ENCODE data around the gene CCT8.

Gene CCT8

DNA sequence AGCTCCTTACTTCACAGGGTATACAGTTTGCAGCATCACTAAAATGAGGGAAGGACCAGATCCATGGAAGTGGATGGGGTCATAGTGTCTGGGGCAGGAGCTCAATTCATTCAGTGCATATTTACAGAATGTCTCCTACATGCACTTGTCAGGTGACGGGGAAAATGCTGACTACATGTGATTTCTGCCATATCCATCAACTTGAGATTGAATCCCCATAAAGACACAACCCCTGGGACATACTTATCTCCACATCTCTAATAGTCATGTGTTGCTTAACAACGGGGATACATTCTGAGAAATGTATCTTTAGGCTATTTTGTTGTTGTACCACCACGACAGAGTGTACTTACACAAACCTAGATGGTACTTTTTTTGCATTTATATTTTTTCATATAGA is 66.3 kb downstream of the CCT8 start:
- no peak for ATAC-seq

More for the DNA sequence above, 66.3 kb downstream of the CCT8 start:
- TF ChIP-seq RARB (CRISPR knock-in tag; IDR thresholded peaks at IDR 0.05) (no peak), TCF4 (CRISPR knock-in tag; IDR thresholded peaks at IDR 0.05; ENCODE audit: borderline replicate concordance) (no peak), ARNTL (CRISPR knock-in tag; IDR thresholded peaks at IDR 0.05; ENCODE audit: borderline replicate concordance, low read depth) (no peak), BACH2 (CRISPR knock-in tag; IDR thresholded peaks at IDR 0.05; ENCODE audit: borderline replicate concordance) (no peak)
